Neural crest cell (in vitro differentiated cells): ENCODE data around the gene SYTL3. TPM values are rescaled to one million over a fixed set of nuclear protein-coding genes. Genes with fewer than 3 reads are reported as not detected.

Experiments
- DNase-seq: peaks from one replicate; pipeline ENCODE4 v3.0.0; 2021; ENCODE audit warnings: low read depth, mixed read lengths, low spot score
- H3K27ac Mint-ChIP-seq: one replicate; pipeline ENCODE4 v1.8.0; 2021; ENCODE audit warnings: mild to moderate bottlenecking, mixed read lengths; ENCODE audit not compliant: unreplicated experiment
- H3K27me3 Mint-ChIP-seq: 2 replicates; pipeline ENCODE4 v1.8.0; 2021; ENCODE audit warnings: low read depth, mild to moderate bottlenecking, mixed read lengths
- H3K36me3 Mint-ChIP-seq: 2 replicates; pipeline ENCODE4 v1.8.0; 2021; ENCODE audit warnings: low read depth, mild to moderate bottlenecking, mixed read lengths
- H3K4me1 Mint-ChIP-seq: 2 replicates; pipeline ENCODE4 v1.8.0; 2021; ENCODE audit warnings: mixed read lengths
- H3K4me3 Mint-ChIP-seq: one replicate; pipeline ENCODE4 v1.8.0; 2021; ENCODE audit warnings: mild to moderate bottlenecking, mixed read lengths
- H3K9me3 Mint-ChIP-seq: 2 replicates; pipeline ENCODE4 v1.8.0; 2021; ENCODE audit warnings: mixed read lengths
- total RNA-seq: library from RNA; stranded (reverse); gene quantifications from 2 replicates; pipeline ENCODE4 v1.2.1, GENCODE V29; 2021
- TF ChIP-seq, protein P1 (sequence below): fragments of 200-600 bp; sonication (generic); conservative IDR thresholded peaks from 2 replicates; pipeline ENCODE4 v1.5.0; 2021; ENCODE audit warnings: antibody characterized with exemption, mild to moderate bottlenecking

The SYTL3 gene
- total RNA-seq, 1 donor from 2014 or later = 0.28 TPM

DNA sequence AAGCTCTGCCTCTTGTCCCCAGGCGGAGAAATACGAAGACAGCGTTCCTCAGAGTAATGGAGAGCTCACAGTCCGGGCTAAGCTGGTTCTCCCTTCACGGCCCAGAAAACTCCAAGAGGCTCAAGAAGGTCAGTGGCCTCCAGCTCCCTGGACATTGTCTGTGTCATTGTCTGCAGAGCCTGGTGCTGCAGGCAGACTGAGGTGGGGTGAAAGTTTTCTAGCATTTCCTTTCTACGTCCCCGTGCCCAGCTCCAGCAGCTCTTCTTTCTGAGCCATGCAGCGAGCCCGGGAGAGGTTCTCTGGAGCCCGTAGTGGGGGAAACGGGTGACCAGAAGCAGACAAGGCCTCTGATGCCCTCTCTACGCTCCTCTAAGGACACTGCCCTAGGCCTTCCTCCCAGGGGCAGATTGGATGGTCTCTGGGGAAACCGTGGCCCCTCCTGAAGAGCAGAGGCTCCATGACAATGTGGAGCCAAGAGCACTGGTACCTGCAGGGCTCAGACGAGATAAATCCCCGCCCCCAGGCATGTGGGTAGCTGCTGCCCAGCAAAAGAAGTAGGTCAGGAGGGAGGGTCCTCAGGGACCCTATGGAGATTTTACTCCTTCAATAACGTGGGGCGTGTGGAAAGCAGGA is 110.9 kb downstream of the SYTL3 start:
- H3K27me3 Mint-ChIP-seq = no peaks in the 10 kb centered on the region
- no peaks in the 10 kb centered on the region for H3K9me3 Mint-ChIP-seq
- TF ChIP-seq, protein P1, sequence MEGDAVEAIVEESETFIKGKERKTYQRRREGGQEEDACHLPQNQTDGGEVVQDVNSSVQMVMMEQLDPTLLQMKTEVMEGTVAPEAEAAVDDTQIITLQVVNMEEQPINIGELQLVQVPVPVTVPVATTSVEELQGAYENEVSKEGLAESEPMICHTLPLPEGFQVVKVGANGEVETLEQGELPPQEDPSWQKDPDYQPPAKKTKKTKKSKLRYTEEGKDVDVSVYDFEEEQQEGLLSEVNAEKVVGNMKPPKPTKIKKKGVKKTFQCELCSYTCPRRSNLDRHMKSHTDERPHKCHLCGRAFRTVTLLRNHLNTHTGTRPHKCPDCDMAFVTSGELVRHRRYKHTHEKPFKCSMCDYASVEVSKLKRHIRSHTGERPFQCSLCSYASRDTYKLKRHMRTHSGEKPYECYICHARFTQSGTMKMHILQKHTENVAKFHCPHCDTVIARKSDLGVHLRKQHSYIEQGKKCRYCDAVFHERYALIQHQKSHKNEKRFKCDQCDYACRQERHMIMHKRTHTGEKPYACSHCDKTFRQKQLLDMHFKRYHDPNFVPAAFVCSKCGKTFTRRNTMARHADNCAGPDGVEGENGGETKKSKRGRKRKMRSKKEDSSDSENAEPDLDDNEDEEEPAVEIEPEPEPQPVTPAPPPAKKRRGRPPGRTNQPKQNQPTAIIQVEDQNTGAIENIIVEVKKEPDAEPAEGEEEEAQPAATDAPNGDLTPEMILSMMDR = no peak
- H3K36me3 Mint-ChIP-seq = no peaks in the 10 kb centered on the region
- H3K4me3 Mint-ChIP-seq = no peak overlapping the region
- H3K4me1 Mint-ChIP-seq = no peaks in the 10 kb centered on the region
- DNase-seq = no peak
- no peak overlapping the region for H3K27ac Mint-ChIP-seq

DNA sequence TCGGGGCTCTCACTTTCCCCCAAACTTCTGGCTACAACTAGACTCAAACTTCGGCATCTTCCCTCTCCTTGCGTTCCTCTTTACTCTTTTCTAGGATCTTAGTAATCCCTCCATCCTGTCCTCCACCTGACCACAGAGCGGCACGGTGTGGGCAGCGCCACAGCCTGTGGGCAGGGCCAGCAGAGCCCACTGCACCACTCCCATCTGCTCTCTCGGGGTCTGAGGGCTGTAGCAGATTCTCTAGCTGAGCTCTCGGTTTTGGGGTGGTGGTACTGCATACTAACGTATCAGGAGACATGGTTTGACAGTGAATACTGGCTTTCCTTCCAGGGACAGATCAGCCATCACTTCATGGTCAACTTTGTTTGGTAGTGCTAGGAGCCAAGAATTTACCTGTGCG is 111.9 kb downstream of the SYTL3 start:
- no peak overlapping the region for H3K27ac Mint-ChIP-seq
- no peaks in the 10 kb centered on the region for H3K36me3 Mint-ChIP-seq
- TF ChIP-seq, protein P1 = no peak
- DNase-seq = no peak
- H3K4me3 Mint-ChIP-seq = no peak overlapping the region
- H3K27me3 Mint-ChIP-seq = no peaks in the 10 kb centered on the region
- no peaks in the 10 kb centered on the region for H3K4me1 Mint-ChIP-seq
- no peaks in the 10 kb centered on the region for H3K9me3 Mint-ChIP-seq

DNA sequence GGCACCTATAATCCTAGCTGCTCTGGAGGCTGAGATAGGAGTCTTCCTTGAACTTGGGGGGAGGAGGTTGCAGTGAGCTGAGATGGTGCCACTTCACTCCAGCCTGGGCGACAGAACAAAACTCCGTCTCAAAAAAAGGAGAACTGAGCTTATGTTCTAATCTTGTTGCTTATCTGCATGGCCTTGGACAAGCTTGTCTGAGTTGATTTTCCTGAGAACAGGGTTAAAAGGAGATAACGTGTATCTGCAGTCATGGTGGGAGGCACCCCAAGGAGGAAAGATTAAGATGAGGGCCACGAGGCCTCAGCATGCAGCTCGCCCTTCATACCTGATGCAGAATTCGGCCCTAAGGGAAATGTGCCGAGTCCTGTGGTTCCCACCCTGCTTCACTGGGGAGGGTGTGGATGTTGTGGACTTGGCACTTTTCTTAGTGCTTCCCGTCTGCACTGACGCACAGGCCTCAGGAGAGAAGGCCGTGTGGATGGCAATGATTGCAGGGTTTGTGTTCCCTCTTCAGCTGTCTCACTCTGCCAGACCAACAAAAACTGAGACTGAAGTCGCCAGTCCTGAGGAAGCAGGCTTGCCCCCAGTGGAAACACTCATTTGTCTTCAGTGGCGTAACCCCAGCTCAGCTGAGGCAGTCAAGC is 113.1 kb downstream of the SYTL3 start:
- Mint-ChIP-seq H3K9me3 (no peaks in the 10 kb centered on the region), H3K27me3 (no peaks in the 10 kb centered on the region), H3K4me3 (no peak overlapping the region), H3K27ac (peak overlapping the region; percentile 62), H3K36me3 (peaks cover 4% of the 10 kb centered on the region), H3K4me1 (no peaks in the 10 kb centered on the region)
- TF ChIP-seq, protein P1 = no peak
- no peak for DNase-seq

DNA sequence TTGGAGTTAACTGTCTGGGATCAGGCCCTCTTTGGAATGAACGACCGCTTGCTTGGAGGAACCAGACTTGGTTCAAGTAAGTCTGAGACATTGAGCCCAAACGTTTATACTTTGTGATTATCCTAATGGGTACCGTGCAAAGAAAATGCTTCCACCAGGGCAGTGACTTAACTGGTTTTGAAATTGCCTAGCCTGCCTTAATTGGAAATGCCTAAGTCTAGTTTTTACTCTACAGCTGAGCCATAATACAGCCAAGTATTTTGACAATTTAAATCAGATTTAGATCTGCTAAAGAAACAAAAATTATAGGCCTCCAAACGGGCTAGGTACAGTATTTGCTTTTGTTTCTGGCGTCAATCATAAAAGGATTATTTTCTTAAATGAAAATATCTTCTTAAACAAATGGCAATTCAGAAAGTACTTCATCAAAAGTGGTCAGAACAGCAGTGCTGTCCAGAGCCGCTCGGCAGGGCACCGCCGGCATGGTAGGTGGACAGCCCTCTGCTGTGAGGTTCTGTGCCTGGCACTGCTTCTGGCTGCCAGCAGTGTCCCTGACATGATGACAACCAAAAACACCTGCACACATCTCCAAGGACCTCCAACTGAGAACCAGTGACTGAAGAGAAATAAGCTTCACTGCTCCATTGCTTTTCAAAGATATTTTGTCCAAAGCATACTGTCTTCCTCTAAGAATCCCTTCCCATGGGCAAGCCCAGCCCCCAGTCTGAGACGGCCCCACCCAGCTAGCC is 113.8 kb downstream of the SYTL3 start:
- H3K27ac Mint-ChIP-seq = peak overlapping the region; percentile 62

DNA sequence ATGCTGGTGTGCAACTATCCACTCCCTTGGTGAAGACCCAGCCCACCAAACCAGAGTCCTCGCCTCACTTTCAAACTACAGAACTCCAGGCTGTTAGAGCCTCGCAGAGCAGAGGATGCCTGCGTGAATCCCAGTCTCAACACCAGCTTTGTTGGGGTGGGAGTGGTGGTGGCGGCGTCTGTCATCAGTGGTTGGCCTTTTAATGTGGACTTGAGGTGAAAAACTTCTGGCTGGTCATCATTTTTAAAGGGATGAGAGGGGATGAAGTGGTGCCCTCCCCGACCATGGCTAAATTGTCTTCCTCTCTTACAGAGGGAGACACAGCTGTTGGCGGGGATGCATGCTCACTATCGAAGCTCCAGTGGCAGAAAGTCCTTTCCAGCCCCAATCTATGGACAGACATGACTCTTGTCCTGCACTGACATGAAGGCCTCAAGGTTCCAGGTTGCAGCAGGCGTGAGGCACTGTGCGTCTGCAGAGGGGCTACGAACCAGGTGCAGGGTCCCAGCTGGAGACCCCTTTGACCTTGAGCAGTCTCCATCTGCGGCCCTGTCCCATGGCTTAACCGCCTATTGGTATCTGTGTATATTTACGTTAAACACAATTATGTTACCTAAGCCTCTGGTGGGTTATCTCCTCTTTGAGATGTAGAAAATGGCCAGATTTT is 114.5 kb downstream of the SYTL3 start:
- DNase-seq = no peak
- TF ChIP-seq, protein P1 = no peak
- Mint-ChIP-seq H3K36me3 (peaks cover 5% of the 10 kb centered on the region), H3K9me3 (no peaks in the 10 kb centered on the region), H3K27me3 (no peaks in the 10 kb centered on the region), H3K27ac (no peak overlapping the region), H3K4me3 (no peak overlapping the region), H3K4me1 (no peaks in the 10 kb centered on the region)

More for the DNA sequence above, 113.8 kb downstream of the SYTL3 start:
- Mint-ChIP-seq H3K36me3 (peaks cover 4% of the 10 kb centered on the region), H3K27me3 (no peaks in the 10 kb centered on the region), H3K4me1 (no peaks in the 10 kb centered on the region), H3K4me3 (no peak overlapping the region), H3K9me3 (no peaks in the 10 kb centered on the region)
- TF ChIP-seq, protein P1 = no peak
- DNase-seq = no peak
